ENCODE data around the gene RAPGEF5.

RAPGEF5 gene

DNA sequence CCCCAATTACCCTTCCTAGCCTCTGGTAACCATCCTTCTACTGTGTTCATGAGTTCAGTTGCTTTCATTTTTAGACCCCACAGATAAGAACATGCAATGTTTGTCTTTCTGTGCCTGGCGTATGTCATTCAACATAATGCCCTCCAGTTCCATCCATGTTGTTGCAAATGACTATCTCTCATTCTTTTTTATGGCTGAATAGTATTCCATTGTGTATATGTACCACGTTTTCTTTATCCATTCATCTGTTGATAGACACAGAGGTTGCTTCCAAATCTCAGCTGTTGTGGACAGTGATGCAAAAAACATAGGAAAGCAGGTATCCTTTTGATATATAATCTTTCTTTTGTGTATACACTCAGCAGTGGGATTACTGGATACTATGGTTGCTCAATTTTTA, 51.2 kb downstream of the RAPGEF5 start:
- no peak for DNase-seq (ENCODE audit: low read depth)

DNA sequence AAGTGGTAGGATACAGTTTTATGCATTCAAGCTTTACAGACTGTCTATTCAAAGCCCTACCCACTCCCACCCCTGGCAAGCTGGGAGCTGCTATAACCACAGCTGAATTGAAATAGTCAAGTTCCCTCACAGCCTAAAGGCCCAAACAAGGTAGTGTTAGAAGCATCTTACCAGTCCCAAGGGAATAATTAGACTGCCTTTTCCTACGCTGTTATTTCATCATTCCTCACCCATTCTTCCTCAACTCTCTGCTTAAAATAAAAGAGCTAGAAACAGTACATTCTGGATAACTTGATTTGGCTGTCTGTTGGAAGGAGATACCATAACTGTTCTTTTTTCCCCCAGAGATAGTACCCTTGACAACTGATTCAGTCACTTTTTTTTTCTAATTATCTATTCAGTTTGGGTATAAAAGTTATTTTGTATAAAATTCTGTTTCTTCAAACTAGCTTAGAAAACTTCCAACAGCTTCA, 54.0 kb downstream of the RAPGEF5 start:
- DNase-seq (ENCODE audit: low read depth): no peak

DNA sequence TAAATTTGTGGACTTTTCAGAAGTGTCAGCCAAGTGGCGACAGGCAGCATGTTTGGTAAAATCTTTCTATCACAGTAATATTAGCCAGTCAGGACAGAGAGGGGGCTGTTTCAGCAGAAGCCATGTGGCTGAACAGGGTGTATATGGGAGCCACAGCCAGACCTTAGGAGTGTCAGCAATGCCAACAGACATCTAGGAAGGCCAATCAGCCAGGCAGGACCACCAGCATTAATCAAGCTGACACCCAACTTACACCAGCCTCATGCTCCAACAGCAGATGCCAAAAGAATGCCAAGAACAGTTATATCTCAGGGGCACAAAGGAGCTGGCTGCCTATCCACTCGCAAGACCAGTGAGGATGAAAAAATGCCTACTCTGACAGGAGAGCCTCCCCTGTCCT, 54.8 kb downstream of the RAPGEF5 start:
- no peak for DNase-seq (ENCODE audit: low read depth)

DNA sequence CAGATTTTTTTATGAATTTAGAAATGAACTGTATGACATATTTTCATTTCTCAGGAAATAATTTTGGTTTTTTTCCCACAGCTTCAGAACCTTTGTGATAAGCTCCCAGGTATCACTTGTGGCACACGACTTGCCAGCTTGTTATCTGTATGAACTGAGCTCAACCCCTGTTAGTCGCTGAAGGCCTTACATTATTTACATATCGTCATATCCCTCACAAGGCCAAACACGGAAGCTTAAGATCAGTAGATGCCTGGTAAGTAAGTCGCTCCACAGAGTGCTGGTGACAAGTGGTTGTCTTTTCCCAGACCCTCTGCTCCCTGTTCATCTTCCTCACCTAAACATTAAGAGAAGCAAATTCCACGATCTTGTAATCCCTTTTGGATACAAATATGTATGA, 55.2 kb downstream of the RAPGEF5 start:
- no peak for DNase-seq (ENCODE audit: low read depth)

DNA sequence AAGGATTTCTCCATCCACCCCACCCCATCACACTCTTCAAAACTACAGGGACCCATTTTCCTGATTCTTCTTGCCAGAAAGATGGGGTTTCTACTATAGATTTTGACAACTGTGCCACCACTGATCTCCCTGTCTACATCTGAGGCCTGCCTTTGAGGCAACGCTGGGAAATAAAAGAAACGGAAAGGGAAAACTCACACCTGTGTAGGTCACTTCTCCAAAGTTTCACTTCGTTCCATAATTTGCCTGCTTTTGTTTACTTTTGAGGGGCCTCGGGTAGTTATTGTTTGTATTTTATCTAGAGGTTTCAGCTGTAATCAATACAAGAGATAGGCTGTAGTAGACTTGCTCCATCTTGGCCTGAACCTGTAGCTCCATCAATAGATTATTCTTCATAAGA, 56.1 kb downstream of the RAPGEF5 start:
- DNase-seq (ENCODE audit: low read depth): no peak

DNA sequence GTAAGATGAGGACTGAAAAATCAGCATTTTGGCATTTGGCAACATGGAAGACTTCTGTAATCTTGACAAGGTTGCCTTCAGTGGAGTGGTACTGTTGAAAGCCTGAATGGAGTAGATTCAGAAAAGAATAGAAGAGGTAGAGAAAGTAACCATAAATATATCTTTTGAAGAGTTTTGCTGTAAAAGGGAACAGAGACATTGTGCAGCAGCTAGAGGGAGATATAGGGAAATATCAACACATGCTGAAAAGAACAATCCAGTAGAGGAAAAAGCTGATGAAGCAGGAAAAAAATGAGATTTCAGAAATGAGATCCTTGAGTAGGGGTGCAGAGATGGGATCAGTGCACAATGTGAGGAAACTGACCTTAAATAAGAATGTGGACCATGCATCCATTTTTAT, 60.0 kb downstream of the RAPGEF5 start:
- DNase-seq (ENCODE audit: low read depth): no peak

DNA sequence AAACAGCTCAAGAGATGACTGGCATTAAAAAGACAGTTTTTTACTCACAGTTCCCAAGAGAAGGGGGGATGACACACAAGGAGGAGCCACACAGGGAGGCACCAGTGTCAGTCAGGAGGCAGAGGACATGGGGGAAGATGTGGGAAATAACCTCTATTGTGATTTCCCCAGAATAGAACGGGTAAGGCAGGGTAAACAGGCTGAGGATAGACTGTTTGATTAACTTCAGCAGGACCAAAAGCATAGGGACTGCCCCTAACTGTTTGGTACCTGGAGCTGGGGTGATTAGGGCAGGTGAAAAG, 60.7 kb downstream of the RAPGEF5 start:
- no peak for DNase-seq (ENCODE audit: low read depth)

DNA sequence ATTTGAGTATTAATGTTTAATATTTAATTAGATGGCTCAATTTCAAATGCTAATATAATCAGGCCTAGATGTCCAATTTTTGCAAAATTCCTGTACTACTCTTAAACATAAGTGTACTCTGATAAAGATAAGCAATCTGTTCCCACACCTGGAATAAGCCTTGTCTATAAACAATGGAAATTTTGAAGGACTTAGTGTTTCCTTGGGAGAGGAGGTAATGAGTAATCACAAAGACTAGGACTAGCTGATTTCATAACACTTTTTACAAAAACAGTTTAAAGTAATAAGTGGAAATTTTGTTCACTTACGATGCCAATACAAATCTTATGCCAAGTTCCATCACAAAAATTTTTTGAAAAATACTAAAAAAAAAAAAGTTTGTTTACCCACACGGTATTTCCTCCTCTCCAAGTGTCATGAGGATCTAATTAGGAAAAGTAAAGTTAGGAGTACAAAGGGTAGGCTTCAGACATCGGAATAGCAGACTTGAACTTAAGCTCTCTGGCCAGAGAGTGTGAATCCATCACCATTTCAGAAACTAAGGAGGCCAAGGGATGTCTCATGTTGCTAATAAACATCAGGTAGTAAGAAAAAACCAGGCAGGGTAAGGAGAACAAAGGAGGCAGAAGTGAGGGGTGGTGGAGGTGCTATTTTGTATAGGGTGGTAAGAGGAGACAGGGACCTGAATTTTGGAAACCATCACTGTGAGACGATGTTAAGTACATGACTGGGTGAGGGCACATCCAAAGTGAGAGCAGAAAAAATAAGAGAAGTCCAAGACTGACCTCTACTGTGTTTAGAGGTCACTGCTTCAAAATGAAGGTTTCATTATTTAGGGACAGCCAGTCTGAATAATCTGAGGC, 61.3 kb downstream of the RAPGEF5 start:
- no peak for DNase-seq (ENCODE audit: low read depth)

DNA sequence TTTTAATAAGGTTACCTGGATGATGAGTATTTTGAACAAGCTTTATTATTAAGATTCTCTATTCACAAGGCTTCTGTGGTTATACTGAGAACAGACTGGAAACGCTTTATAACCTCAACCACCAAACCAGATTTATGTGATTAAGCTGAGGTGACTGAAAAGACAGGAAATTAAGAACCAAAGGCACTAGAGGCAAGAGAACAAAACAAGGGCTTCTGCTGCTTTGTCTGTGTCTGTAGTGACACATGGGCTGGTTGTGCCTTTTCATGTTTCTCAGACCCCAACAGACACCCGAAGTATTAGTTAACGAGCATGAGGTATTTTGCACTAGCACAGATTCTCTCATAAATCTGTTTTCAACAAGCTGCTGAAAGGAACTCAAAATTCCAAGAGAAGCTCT, 64.4 kb downstream of the RAPGEF5 start:
- no peak for DNase-seq (ENCODE audit: low read depth)

DNA sequence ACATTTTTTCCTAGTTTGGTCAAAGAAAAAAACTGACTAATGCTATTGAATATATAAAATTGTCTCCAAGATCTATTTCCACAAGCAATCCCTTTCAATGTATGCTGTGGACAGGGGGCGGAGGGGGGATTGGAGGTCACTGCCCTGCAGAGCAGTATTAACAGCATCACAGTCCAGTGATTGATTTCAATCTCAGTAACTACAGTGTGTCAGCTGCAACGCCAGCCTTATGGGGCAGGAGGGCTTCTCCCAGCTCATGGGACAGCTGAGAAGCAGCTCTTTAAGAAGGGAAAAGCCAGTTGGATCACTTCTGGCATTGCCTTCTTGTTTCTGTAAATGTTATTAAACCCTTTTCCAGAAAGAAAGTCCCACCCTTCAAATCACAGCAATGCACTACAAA, 65.0 kb downstream of the RAPGEF5 start:
- no peak for DNase-seq (ENCODE audit: low read depth)

DNA sequence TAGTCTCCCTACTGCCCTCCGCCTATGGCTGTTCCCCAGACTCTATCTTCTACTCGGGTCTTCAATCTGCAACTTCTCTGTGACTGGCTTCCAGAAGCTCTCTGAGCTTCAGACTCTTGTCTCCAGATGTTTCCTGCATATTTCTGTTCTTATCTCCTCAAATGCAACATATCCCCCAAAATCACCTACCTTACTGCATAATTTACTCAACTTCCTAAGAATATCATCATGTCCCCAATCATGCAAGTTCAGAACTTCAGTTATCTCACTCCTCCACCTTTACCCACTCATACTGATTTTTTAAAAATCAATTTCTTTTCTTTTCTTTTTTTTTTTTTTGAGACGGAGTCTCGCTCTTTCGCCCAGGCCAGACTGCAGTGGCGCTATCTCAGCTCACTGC, 68.8 kb downstream of the RAPGEF5 start:
- no peak for DNase-seq (ENCODE audit: low read depth)

DNA sequence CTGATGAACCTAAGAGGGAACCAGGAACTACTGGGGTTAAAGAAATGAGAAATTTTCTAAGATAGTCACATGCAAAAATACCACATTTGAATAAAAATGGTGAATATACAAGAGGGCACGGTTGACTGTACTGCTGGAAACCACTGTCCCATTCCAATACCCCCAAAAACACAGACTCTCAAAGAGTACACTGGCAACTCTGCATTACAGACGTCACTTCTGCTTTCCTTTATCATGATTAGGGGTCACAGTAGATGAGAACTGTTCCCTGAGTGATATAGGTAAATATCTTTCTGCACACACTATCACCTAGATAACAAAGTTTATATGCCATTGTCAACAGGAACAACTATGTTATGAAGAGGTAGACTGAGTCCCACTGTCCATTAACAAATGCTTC, 69.5 kb downstream of the RAPGEF5 start:
- no peak for DNase-seq (ENCODE audit: low read depth)

DNA sequence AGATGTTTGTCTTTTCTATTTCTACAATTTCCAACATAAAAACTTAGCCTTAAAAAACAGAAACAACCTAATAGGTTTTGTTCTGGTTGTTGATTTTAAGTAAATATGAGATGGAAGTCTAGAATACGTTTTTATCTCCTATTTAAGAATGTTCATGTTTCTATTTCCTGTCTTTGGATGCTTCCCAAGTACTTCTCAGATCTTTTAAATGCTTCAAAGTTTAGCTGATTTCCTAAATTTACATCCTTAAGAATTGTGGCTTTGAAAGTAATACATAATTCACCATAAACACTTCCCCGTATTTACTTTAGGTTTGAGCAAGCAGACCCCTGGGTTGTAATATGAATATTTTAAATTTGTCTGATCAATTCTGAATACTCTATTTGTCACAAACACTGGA, 70.5 kb downstream of the RAPGEF5 start:
- no peak for DNase-seq (ENCODE audit: low read depth)

DNA sequence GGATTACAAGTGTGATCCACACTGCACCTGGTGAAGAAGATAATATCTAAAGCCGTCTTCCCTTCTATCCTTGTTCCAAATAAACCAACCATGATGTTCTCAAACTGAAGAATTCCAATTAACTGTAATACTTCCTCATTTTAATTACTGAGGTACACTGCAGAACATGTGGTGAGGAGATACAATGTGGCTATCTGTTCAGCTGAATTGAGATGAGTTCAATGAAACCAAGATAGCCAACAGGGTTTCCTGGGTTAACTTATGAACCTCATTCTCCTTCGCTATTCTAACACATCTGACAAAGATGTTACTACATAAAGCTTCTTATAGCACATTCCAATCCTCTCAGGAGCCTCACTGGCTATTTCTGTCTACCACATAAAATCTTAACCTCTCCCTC, 75.5 kb downstream of the RAPGEF5 start:
- DNase-seq (ENCODE audit: low read depth): no peak

DNA sequence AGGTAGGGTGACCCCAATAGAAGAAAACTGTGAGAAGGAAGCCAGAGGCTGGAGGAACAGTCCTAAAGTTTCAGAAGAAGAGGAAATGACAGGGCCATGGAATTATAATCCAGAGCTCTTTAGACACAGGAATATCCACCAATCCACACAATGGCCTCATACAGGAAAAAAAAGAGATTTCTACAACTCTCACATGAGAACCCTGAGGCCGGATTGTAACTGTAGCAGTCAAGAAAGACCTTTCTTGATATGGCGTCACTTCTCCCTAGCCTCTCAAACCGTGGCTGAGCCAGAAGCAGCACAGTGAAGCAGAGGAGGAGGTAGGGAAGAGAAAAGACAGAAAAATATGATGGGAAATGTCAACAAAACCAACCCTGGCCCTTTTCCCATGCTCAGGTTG, 76.9 kb downstream of the RAPGEF5 start:
- no peak for DNase-seq (ENCODE audit: low read depth)

DNA sequence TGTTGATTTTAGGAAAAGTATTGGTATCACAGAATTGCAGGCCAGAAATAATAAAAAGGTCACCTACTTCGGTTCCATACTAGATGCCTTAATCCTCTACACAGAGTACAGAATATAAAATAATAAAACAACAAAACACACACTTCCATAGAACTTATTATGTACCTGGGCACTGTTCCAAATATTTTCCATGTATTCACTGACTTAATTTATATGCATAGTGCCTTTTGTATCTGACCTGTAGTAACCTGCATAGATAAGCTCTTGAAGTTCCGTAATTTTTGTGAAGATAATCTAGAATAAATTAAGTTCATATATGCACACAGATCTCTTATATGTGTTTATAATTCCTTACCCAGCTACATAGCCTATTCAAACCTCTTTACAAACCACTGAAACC, 78.3 kb downstream of the RAPGEF5 start:
- no peak for DNase-seq (ENCODE audit: low read depth)

DNA sequence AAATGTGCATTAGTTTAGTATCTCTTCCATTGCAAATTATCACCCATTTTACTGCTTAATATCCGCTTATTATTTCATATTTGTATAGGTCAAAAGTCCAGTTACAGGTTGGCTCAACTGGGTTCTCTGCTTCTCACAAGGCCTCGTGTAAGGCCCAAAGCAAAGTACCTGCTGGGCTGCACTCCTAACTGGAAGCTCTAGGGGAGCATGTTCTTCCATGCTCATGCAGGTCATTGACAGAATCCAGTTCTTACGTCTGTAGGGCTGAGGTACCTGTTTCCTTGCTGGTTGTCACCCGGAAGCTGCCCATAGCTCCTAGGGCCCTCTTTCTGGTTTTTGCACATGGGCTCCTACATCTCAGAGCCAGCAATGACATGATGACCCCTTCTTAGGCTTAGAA, 79.6 kb downstream of the RAPGEF5 start:
- DNase-seq (ENCODE audit: low read depth): no peak

DNA sequence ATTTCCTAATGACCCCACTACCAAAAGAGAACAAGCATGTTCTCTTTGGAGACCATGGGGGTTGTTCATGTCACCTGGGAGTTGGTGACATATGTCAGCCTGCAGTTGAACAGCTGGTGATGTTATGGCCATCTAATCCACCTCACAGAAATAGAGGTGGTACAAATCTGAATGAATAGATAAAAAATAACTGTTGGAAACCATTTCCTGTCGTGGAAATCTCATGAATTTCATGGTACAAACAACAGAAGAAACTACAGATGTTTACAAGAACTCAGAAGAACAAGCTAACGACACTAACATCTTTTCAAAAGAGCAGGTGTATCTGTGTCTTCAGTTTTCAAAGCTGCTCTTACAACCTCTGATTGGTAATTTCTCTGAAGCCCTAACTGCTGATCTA, 81.3 kb downstream of the RAPGEF5 start:
- no peak for DNase-seq (ENCODE audit: low read depth)

DNA sequence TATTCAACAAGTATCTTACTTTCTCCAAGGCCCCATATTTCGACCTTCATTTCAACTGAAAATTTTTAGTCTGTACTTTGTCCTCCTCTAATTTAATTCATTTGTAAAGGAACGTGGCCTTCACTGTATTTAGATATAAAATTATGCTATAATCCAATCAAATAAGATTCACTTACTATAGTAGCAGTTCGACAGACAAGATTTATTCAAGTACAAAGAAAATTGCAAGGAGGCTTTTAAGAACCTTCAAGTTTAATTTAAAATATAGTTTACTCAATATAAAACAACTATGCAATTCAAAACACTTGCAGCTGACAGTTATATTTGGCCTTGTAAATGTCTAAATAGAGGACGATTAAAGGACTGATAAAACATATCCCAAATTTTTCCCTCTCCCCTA, 85.6 kb downstream of the RAPGEF5 start:
- no peak for DNase-seq (ENCODE audit: low read depth)

DNA sequence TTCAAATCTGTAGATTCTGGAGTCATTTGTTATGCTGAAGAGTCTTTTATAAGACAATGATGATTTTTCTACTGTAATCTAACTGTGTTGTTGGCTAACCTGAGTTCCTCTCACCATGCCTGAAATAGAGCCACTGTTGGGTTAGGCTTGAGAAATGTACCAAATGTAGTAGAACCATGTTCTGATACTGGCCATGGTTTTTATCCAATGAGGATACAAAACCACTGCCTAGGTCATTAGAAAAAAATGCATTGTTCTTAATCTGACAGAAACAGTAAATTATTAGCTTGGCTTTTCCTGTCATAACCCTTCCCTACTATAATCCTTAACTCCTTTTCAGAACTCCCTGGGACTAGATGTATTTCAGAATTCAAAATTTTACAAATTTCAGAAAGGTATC, 86.6 kb downstream of the RAPGEF5 start:
- no peak for DNase-seq (ENCODE audit: low read depth)

DNA sequence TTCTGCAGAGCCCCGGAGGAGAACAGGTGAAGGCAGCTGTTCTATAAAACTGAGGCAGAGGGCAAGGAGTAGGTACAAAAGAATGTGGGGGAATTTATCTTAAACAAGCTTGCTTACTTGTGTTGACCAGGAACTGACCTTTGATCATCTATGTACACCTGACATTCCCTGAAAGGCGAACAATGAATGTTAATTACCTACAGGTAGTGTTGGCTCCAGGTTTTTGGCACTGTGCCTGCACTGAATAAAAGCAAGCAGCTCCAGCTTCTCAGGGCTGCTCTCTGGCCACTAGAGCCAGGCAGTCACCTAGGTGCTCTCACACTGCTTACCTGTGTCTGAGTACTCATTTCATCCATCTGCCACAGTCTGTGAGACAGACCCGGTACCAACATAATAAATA, 87.0 kb downstream of the RAPGEF5 start:
- DNase-seq (ENCODE audit: low read depth): no peak

DNA sequence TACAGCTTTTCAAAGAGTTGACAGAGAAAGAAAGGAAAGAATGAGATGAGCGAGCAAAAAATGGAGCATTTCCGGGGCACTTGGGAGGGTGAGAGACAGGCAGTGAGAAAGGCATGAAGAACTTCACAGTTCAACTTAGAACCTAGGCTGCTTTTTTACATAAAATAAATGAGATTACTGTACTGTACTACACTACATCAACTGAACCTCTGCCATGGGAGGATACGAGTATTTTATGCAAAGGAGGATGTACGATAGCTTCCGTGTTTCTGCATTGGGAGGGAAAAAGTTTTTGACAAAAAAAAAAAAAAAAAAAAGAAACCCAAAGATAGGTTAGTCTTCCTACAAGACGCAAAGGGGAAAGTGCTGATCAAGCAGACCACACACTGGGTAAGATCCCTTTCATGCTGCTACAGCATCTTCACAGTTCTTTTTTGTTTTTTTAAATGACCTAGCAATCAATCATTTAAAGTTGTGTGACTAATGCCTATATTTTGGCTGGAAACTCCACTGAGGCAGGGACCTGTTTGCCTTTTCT, 88.0 kb downstream of the RAPGEF5 start:
- DNase-seq (ENCODE audit: low read depth): no peak

DNA sequence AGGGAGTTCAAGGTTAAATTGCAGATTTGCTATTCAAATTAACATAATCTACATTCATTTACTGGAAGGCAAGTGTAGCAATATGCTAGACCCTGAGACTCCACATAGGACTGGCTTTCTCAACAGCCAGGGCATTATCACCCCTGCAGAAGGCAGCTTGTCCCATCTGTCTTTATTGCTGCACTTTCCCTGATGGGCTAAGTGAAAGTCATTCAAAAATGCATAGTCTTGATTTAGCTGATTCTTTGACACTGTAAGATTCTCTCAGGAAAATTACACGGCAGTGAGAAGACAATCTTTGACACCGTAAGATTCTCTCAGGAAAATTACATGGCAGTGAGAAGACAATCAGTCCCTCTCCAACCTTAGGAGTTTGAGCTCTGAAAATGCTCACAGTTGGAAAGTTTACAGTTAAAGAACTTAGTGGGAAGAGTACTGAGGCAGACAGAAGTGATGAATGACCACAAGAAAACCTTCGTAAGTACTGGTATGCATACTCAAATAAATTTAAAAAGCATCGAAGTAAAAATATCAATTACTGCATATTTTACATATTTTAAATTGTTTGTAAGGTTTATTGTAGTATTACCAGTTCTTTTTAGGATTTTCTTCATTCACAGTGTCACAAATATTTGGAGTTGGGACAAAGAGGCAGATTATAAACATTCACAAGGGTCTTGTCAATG, 88.9 kb downstream of the RAPGEF5 start:
- DNase-seq (ENCODE audit: low read depth): no peak

DNA sequence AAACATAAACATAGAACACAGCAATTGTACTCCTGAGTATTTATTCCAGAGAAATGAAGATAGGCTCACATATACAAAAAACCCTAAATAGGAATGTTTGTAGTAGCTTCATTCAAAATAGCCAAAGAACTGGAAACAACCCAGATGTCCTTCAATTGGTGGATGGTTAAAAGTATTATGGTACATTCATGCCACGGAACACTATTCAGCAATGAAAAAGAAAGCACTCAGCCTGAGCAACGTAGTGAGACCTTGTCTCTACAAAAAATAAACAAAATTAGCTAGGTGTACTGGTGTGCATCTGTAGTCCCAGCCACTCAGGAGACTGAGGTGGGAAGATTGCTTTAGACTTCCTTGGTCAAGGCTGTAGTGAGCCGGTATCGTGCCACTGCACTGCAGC, 94.4 kb downstream of the RAPGEF5 start:
- DNase-seq (ENCODE audit: low read depth): no peak
